ENCODE measurements around the gene SHISA6. TPM values are rescaled to one million over a fixed set of nuclear protein-coding genes. Genes with fewer than 3 reads are reported as not detected.

Gene SHISA6
- polyA plus RNA-seq, 1 experiment, result not detected

DNA sequence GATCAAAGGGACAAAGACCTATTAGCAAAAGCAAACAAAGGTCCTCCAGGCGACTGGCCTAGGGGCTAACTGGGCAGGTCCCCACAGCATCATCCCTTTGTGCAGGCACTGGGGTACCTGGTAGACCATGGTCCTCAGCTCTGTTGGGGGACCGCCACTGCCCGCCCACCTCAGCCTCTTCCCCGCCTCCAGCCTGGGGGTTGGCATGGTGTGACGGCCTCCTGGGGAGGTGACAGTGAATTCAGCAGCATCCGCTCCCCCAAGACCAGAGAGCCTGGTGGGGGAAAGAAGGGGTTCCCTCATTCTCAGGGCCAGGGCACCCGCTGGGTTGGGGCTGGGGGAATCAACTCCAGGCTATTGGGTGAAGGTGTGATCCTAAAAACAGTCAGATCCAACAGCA, 318.6 kb downstream of the SHISA6 start:
- TF ChIP-seq, protein P1, sequence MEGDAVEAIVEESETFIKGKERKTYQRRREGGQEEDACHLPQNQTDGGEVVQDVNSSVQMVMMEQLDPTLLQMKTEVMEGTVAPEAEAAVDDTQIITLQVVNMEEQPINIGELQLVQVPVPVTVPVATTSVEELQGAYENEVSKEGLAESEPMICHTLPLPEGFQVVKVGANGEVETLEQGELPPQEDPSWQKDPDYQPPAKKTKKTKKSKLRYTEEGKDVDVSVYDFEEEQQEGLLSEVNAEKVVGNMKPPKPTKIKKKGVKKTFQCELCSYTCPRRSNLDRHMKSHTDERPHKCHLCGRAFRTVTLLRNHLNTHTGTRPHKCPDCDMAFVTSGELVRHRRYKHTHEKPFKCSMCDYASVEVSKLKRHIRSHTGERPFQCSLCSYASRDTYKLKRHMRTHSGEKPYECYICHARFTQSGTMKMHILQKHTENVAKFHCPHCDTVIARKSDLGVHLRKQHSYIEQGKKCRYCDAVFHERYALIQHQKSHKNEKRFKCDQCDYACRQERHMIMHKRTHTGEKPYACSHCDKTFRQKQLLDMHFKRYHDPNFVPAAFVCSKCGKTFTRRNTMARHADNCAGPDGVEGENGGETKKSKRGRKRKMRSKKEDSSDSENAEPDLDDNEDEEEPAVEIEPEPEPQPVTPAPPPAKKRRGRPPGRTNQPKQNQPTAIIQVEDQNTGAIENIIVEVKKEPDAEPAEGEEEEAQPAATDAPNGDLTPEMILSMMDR (IDR thresholded peaks at IDR 0.05; ENCODE audit: insufficient read depth, low read depth, low read length), result no peak
- POLR2A ChIA-PET, result no interaction called here

DNA sequence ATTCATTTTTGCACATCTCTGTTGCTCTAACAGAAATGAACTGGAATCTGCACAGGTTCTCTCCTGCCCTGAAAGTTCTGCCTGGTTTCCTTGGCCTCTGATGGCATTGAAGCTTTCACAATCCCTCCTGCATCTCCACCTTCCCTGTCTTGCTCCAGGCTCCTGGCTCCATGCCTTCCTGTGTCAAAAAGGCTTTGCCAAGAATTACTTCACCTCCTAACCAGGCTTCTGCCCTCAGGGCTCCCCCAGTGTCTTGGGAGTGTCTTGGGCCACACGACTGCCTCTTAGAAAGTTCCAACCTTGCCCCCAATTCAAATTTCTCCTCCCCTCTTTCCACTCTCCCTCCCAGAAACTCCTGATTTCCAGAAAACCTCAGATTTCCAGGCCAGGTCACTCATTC, 320.3 kb downstream of the SHISA6 start:
- DNase-seq (ENCODE audit: low read depth), result no peak
- ChIA-PET CTCF (no interaction called here), POLR2A (no interaction called here)
- Histone ChIP-seq H3K4me3 (ENCODE audit: low read depth, low read length) (no peak overlapping the region), H3K36me3 (ENCODE audit: control insufficient read depth, insufficient read depth, low read length) (no peaks in the 10 kb centered on the region), H3K27me3 (ENCODE audit: control insufficient read depth, insufficient read depth, low read length) (no peaks in the 10 kb centered on the region)
- TF ChIP-seq, protein P1 (IDR thresholded peaks at IDR 0.05; ENCODE audit: insufficient read depth, low read depth, low read length), result no peak

More for the DNA sequence above, 318.6 kb downstream of the SHISA6 start:
- Histone ChIP-seq H3K36me3 (ENCODE audit: control insufficient read depth, insufficient read depth, low read length) (no peaks in the 10 kb centered on the region), H3K27me3 (ENCODE audit: control insufficient read depth, insufficient read depth, low read length) (no peaks in the 10 kb centered on the region), H3K4me3 (ENCODE audit: low read depth, low read length) (no peak overlapping the region)
- no peak for DNase-seq (ENCODE audit: low read depth)
- CTCF ChIA-PET, result no interaction called here

- Histone ChIP-seq H3K36me3 (ENCODE audit: control insufficient read depth, insufficient read depth, low read length) (no peaks in the 10 kb centered on the region), H3K4me3 (ENCODE audit: low read depth, low read length) (no peak overlapping the region), H3K27me3 (ENCODE audit: control insufficient read depth, insufficient read depth, low read length) (no peaks in the 10 kb centered on the region)
- TF ChIP-seq, protein P1 (IDR thresholded peaks at IDR 0.05; ENCODE audit: insufficient read depth, low read depth, low read length), result no peak
- POLR2A ChIA-PET, result no interaction called here
- no peak for DNase-seq (ENCODE audit: low read depth)
- CTCF ChIA-PET, result no interaction called here
Observed at GRCh38 chr17:11561702-11562101, 320.7 kb downstream of the SHISA6 start.

DNA sequence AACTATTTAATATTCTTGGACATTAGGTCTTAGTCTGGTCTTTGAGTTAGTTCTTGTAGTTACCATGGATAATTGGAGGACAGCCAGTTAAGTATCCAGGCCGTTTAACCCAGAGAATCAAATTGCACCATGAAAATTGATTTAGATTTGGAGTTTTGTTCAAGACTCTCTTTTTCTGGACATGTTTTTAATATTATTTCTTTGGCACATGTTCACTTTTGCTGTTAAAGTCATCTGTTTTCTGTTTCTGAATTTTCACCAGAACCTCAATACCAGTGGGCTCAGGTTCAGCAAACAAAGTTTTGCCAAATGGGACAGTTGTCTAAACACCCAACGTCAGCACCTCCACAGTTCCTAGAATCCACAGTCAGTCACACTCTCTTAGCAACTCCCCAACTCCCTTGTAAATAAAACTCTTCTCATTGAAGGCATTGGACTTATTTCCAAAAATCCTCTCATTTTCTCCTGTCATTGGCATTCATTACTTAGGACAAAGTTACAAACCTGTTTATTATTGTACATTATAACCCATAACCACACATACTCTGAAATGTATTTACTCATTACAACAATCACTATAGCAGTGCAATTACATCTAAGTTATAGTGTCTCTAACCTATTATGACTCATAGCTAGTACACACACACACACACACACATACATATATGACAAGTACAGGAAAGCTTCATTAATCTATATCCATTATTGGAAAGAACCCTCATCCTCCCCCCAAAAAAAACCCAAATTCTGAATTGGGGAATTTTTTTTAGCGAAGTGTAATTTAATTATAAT, 323.8 kb downstream of the SHISA6 start:
- DNase-seq (ENCODE audit: low read depth), result no peak
- H3K4me3 ChIP-seq (ENCODE audit: low read depth, low read length), result no peak overlapping the region
- ChIA-PET CTCF (no interaction called here), POLR2A (no interaction called here)
- H3K36me3 ChIP-seq (ENCODE audit: control insufficient read depth, insufficient read depth, low read length), result no peaks in the 10 kb centered on the region
- H3K27me3 ChIP-seq (ENCODE audit: control insufficient read depth, insufficient read depth, low read length), result no peaks in the 10 kb centered on the region
- TF ChIP-seq, protein P1 (IDR thresholded peaks at IDR 0.05; ENCODE audit: insufficient read depth, low read depth, low read length), result no peak

DNA sequence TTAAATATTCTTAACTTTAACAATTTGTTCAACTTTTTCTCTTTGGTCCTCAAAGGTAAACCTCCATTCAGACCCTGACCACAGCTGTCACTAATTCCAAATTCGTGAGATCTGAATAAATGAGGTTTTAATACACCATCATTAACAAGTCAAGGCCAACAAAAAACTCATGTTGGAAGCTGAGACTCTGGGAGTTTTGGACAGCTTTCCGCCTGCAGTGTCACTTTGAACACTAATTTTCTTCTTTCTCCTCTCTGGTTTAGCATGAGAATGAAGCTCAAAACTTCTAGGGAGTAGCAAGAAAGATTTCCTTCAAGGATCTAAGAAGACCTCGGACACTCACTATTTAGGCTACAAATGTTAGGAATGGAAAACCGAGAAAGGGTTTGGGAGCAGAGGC, 324.6 kb downstream of the SHISA6 start:
- no peak overlapping the region for H3K4me3 ChIP-seq (ENCODE audit: low read depth, low read length)
- ChIA-PET CTCF (no interaction called here), POLR2A (no interaction called here)
- DNase-seq (ENCODE audit: low read depth), result no peak
- no peaks in the 10 kb centered on the region for H3K36me3 ChIP-seq (ENCODE audit: control insufficient read depth, insufficient read depth, low read length)
- no peaks in the 10 kb centered on the region for H3K27me3 ChIP-seq (ENCODE audit: control insufficient read depth, insufficient read depth, low read length)
- TF ChIP-seq, protein P1 (IDR thresholded peaks at IDR 0.05; ENCODE audit: insufficient read depth, low read depth, low read length), result no peak
